22Rv1 (cell line): ENCODE results near the gene SPATA6.

Source experiments
- ZFX ChIP-seq: fragments of 450-650 bp; IDR thresholded peaks from 2 replicates; pipeline ENCODE4 v1.6.1; 2017; ENCODE audit warnings: antibody characterized with exemption, borderline replicate concordance
- TF ChIP-seq, protein P1 (sequence below): fragments of 450-650 bp; IDR thresholded peaks from 2 replicates; pipeline ENCODE4 v1.5.1; 2017; ENCODE audit warnings: mild to moderate bottlenecking

DNA sequence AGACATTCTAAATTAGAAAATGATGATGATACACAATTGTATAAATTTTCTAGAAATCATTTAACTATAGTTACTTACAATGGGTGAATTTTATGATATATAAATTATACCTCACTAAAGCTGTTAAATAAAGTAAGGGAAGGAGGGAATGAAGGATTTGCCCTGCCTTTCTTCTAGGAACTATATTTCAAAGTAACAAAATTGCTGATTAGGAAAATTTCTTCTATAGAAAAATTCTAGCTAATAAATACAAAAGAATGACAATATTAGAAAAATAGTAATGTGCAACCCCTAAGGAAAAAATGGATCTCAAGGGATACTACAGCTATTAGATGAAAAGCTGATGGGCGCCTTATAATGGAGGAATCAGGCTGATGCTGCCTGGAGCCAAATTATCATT is 23.1 kb downstream of the SPATA6 start:
- TF ChIP-seq, protein P1, sequence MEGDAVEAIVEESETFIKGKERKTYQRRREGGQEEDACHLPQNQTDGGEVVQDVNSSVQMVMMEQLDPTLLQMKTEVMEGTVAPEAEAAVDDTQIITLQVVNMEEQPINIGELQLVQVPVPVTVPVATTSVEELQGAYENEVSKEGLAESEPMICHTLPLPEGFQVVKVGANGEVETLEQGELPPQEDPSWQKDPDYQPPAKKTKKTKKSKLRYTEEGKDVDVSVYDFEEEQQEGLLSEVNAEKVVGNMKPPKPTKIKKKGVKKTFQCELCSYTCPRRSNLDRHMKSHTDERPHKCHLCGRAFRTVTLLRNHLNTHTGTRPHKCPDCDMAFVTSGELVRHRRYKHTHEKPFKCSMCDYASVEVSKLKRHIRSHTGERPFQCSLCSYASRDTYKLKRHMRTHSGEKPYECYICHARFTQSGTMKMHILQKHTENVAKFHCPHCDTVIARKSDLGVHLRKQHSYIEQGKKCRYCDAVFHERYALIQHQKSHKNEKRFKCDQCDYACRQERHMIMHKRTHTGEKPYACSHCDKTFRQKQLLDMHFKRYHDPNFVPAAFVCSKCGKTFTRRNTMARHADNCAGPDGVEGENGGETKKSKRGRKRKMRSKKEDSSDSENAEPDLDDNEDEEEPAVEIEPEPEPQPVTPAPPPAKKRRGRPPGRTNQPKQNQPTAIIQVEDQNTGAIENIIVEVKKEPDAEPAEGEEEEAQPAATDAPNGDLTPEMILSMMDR: no peak
- TF ChIP-seq ZFX: no peak
